Activated CD4-positive, alpha-beta memory T cell treated with anti-CD3 and anti-CD28 coated beads for 36 hours (primary cell): ENCODE results near the gene ABCA9. TPM values are rescaled to one million over a fixed set of nuclear protein-coding genes. Genes with fewer than 3 reads are reported as not detected.

ENCODE experiments used
- CTCF ChIA-PET: fragments of 350-600 bp; sonication (Branson Sonifier 250); formaldehyde crosslinking; loops from one replicate; lab custom pipeline; 2021; ENCODE audit warnings: antibody characterized with exemption, inconsistent platforms; lab: Charles Lee
- POLR2A ChIA-PET: fragments of 350-600 bp; sonication (Branson Sonifier 250); formaldehyde crosslinking; loops from one replicate; lab custom pipeline; 2021; ENCODE audit warnings: antibody characterized with exemption; lab: Charles Lee
- DNase-seq: peaks from one replicate; pipeline ENCODE4 v3.0.0-alpha.2; 2020
- H3K27ac Mint-ChIP-seq: one replicate; pipeline ENCODE4 v1.8.0; 2021; ENCODE audit warnings: mixed read lengths
- H3K27me3 Mint-ChIP-seq: one replicate; pipeline ENCODE4 v1.8.0; 2021; ENCODE audit warnings: mixed read lengths
- H3K36me3 Mint-ChIP-seq: one replicate; pipeline ENCODE4 v1.8.0; 2021; ENCODE audit warnings: mixed read lengths
- H3K4me1 Mint-ChIP-seq: one replicate; pipeline ENCODE4 v1.8.0; 2021; ENCODE audit warnings: low read depth, mixed read lengths
- H3K4me3 Mint-ChIP-seq: one replicate; pipeline ENCODE4 v1.8.0; 2021; ENCODE audit warnings: mild to moderate bottlenecking, mixed read lengths
- H3K9me3 Mint-ChIP-seq: one replicate; pipeline ENCODE4 v1.8.0; 2021; ENCODE audit warnings: mixed read lengths
- intact Hi-C: fragments of 100-400 bp; cut with micrococcal nuclease; formaldehyde crosslinking; loops from one replicate; pipeline ENCODE4 v1.15.1; 2023
- total RNA-seq, 2 experiments: library from RNA; stranded (reverse); gene quantifications; one replicate each; pipeline ENCODE4 v1.2.3, GENCODE V29; 2021

Gene ABCA9, protein sequence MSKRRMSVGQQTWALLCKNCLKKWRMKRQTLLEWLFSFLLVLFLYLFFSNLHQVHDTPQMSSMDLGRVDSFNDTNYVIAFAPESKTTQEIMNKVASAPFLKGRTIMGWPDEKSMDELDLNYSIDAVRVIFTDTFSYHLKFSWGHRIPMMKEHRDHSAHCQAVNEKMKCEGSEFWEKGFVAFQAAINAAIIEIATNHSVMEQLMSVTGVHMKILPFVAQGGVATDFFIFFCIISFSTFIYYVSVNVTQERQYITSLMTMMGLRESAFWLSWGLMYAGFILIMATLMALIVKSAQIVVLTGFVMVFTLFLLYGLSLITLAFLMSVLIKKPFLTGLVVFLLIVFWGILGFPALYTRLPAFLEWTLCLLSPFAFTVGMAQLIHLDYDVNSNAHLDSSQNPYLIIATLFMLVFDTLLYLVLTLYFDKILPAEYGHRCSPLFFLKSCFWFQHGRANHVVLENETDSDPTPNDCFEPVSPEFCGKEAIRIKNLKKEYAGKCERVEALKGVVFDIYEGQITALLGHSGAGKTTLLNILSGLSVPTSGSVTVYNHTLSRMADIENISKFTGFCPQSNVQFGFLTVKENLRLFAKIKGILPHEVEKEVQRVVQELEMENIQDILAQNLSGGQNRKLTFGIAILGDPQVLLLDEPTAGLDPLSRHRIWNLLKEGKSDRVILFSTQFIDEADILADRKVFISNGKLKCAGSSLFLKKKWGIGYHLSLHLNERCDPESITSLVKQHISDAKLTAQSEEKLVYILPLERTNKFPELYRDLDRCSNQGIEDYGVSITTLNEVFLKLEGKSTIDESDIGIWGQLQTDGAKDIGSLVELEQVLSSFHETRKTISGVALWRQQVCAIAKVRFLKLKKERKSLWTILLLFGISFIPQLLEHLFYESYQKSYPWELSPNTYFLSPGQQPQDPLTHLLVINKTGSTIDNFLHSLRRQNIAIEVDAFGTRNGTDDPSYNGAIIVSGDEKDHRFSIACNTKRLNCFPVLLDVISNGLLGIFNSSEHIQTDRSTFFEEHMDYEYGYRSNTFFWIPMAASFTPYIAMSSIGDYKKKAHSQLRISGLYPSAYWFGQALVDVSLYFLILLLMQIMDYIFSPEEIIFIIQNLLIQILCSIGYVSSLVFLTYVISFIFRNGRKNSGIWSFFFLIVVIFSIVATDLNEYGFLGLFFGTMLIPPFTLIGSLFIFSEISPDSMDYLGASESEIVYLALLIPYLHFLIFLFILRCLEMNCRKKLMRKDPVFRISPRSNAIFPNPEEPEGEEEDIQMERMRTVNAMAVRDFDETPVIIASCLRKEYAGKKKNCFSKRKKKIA (N-terminal part only)
- total RNA-seq = not detected

DNA sequence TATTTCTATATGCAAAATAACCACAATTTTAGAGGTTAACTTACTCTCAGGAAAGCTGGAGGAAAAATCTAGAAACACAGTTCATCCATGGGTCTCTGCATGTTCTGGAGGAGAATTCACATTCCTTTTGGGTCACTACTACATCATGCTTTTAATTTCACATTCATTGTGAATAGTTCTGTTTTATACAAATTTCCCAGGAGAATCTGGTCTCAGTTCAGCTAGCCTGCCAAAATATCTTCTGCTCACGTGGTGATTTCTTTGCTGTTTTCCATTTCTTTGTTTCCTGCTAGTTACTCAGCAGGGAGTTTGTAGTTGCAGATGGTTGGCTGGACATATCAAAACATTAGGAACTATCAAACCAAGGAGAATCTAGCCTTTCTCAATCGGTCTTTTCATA lies at the start of gene ABCA9:
ABCA9 (minus strand) TSS at position 106 of the 400 bp plus-strand sequence. CDS start 9,801 bp downstream, outside the sequence.
- intact Hi-C loops = no loop called here
- peaks cover 2% of the 10 kb centered on the region for H3K27me3 Mint-ChIP-seq
- ChIA-PET POLR2A (no interaction called here), CTCF (no interaction called here)
- no peak for DNase-seq
- no peak within 1 kb of the TSS for H3K27ac Mint-ChIP-seq
- peaks cover 10% of the 10 kb centered on the region for H3K9me3 Mint-ChIP-seq
- peaks cover 5% of the 10 kb centered on the region for H3K4me1 Mint-ChIP-seq
- H3K4me3 Mint-ChIP-seq = no peak within 1 kb of the TSS
- H3K36me3 Mint-ChIP-seq = no peaks in the 10 kb centered on the region

DNA sequence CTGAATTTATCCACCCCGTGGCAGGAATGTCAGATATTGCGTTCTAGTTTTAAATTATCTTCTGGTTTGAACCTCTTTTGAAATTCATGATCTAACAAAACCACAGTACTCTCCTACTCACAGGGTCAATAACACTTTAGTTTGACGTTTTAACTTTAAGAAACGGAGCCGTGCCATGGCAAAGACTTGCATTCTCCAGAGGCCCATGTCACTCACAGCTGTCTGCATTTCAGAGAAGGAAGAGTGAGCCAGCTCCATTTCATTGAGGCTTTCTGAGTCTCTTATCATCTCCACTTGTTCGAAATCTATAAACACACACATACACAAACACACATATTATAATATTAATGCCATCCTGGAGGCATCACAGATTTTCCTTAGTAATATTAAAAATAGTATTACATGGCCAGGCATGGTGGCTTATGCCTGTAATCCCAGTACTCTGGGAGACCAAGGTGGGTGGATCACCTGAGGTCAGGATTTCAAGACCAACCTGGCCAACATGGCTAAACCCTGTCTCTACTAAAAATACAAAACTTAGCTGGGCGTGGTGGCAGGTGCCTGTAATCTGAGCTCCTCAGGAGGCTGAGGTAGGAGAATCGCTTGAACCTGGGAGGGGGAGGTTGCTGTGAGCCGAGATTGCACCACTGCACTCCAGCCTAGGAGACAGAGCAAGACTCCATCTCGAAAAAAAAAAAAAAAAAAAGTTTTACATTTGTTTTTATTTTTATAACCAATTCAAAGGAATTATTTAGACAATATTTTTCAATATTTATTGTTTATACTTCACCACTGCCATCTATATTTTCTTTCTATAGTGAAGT lies 45.4 kb upstream of the ABCA9 start:
- Mint-ChIP-seq H3K4me1 (no peaks in the 10 kb centered on the region), H3K27ac (no peak overlapping the region), H3K4me3 (no peak overlapping the region), H3K36me3 (no peaks in the 10 kb centered on the region), H3K27me3 (no peaks in the 10 kb centered on the region), H3K9me3 (no peaks in the 10 kb centered on the region)
- intact Hi-C loops = no loop called here
- no peak for DNase-seq
- POLR2A ChIA-PET = no interaction called here
- CTCF ChIA-PET = no interaction called here

DNA sequence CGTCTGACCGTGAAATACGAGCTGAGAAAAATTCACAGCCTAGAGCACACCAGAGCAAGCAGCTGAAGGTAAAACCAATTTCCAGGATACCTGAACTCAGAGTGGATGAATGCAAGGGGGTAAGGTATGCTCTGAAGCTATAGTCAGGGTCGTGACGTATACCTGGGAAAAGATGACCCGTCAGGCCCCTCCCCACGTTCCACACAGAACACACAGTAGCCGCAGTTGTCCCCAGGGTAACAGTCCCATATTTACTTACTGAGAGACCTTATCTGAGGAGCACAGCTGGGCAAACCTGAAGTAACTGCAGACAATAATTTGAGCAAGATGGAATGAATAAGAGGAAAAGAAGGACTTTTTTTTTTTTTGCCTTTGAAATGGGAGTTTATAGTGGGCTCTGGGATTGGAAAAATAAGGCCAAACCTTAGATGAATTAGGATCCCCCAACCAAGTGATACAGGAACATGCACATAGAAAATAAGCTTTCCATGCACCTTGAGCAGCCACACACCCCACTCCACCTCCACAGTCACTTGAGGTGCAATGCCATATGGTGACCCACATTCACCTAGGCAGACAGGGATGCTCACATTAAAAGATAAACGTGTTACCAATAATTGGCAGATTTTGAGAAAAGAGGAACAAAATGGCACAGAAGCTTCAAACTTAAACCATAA lies 43.0 kb upstream of the ABCA9 start:
- H3K27me3 Mint-ChIP-seq = no peaks in the 10 kb centered on the region
- intact Hi-C loops = no loop called here
- no peaks in the 10 kb centered on the region for H3K4me1 Mint-ChIP-seq
- no peaks in the 10 kb centered on the region for H3K9me3 Mint-ChIP-seq
- POLR2A ChIA-PET = no interaction called here
- H3K27ac Mint-ChIP-seq = no peak overlapping the region
- no peaks in the 10 kb centered on the region for H3K36me3 Mint-ChIP-seq
- no peak overlapping the region for H3K4me3 Mint-ChIP-seq
- no peak for DNase-seq
- CTCF ChIA-PET = interaction anchor here (0.7 kb wide), 1 partner anchor 16 kb away, joined by 3 read pairs; no protein-coding TSS in a partner anchor

DNA sequence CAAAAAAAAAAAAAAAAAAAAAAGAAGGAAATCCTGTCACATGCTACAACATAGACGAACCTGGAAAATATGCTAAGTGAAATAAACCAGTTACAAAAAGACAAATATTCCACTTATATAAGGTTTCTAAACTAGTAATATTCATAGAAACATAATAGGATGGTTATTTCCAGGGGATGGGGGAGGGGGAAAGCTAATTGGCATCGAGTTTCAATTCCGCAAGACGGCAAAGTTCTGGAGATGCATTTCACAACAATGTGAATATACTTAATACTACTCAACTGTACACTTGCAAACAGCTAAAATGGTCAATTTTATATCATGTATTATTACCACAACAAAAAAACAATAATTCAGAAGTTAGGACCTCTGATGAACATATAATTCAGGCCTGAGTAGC lies 37.9 kb upstream of the ABCA9 start:
- intact Hi-C loops = no loop called here
- no peaks in the 10 kb centered on the region for H3K4me1 Mint-ChIP-seq
- no peak for DNase-seq
- no peaks in the 10 kb centered on the region for H3K36me3 Mint-ChIP-seq
- no peaks in the 10 kb centered on the region for H3K27me3 Mint-ChIP-seq
- ChIA-PET POLR2A (no interaction called here), CTCF (no interaction called here)
- H3K9me3 Mint-ChIP-seq = no peaks in the 10 kb centered on the region
- no peak overlapping the region for H3K4me3 Mint-ChIP-seq
- H3K27ac Mint-ChIP-seq = no peak overlapping the region

DNA sequence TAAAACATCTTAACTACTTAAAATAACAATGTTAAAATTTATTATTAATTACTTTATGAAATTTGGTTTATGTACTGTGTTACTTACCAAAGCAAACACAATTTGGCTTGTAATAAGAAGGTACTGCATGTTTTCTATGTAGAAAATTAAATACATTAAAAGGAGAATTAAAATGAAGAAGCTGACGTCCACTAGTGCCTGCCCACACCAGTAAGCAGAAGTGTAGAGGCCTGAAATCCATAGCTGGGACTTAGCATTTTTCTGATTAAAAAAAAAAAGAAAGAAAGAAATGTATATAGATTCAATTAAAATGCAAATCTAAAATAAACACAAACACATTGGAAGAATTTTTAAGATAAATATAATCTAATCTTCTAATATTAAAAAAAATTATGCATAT lies 35.8 kb upstream of the ABCA9 start:
- POLR2A ChIA-PET = no interaction called here
- Mint-ChIP-seq H3K4me3 (no peak overlapping the region), H3K27me3 (peaks cover 4% of the 10 kb centered on the region), H3K9me3 (no peaks in the 10 kb centered on the region), H3K27ac (no peak overlapping the region), H3K36me3 (no peaks in the 10 kb centered on the region), H3K4me1 (peaks cover 3% of the 10 kb centered on the region)
- intact Hi-C loops = no loop called here
- DNase-seq = no peak
- CTCF ChIA-PET = no interaction called here

DNA sequence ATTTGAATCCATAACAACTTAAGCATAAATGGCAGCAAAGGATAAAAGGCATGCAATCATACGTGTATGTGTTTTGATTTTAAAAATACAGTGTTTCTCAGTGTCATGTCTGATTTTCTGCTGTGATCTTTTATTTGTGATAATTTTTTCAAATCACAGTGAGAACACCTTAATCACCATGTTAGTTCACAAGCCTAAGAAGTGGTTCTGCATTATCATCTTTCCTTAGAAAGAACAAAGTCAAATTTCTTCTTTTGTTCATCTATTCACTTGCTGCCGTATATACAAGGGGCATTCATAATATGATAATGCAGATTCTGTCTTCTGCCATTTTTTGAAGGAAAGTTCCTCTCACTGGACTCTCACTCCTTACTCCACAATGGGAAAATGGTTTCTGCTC lies 33.3 kb upstream of the ABCA9 start:
- CTCF ChIA-PET = no interaction called here
- H3K4me1 Mint-ChIP-seq = peaks cover 3% of the 10 kb centered on the region
- DNase-seq = no peak
- H3K36me3 Mint-ChIP-seq = no peaks in the 10 kb centered on the region
- no peak overlapping the region for H3K4me3 Mint-ChIP-seq
- H3K27me3 Mint-ChIP-seq = peaks cover 4% of the 10 kb centered on the region
- H3K9me3 Mint-ChIP-seq = no peaks in the 10 kb centered on the region
- no peak overlapping the region for H3K27ac Mint-ChIP-seq
- intact Hi-C loops = no loop called here
- POLR2A ChIA-PET = no interaction called here

DNA sequence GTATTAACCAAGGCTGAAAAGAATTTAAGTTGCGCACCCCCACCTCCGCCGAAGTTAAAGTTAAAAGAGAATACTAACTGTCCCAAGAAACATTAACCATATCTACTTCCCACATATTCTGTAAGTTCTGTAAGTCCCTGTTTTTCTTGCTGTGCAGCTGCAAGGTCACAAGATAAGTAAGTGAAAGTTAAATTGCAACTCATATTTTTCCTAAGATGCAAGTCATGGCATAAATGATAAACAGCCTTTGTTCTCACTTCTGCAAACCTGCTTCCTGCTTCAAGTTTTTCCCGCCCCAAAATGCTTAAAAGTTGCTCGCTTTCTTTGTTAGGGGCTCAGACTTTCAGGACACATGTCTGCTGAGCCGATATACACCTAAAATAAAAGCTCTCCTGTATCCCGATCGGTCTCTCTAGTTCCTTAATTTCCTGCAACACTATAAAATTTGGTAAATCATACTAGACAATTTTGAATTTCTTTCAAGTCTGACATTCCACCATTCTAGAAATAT lies 32.6 kb upstream of the ABCA9 start:
- H3K27ac Mint-ChIP-seq = no peak overlapping the region
- no peak overlapping the region for H3K4me3 Mint-ChIP-seq
- no peaks in the 10 kb centered on the region for H3K36me3 Mint-ChIP-seq
- POLR2A ChIA-PET = no interaction called here
- no peaks in the 10 kb centered on the region for H3K9me3 Mint-ChIP-seq
- CTCF ChIA-PET = no interaction called here
- peaks cover 4% of the 10 kb centered on the region for H3K27me3 Mint-ChIP-seq
- peaks cover 3% of the 10 kb centered on the region for H3K4me1 Mint-ChIP-seq
- intact Hi-C loops = no loop called here
- no peak for DNase-seq

DNA sequence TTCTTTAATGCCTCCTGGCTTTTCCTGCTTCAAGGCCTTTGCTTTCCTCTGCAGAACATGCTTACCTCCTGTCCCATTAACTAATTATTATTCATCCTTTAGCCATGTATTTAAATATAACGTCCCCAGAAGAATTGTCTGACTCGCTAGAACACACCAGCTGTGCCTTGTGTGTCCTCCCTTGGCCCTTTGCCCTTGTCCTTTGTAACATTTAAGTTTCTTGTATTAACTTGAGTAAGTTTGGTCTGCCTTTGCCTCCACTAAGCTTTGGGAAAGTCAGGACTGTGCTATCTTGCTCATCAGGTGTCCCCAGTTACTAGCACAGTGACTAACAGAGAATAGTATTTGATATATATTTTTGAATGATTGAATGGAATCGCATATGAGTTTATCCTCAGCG lies 29.6 kb upstream of the ABCA9 start:
- Mint-ChIP-seq H3K9me3 (no peaks in the 10 kb centered on the region), H3K27me3 (peaks cover 4% of the 10 kb centered on the region), H3K27ac (no peak overlapping the region), H3K4me3 (no peak overlapping the region), H3K36me3 (no peaks in the 10 kb centered on the region), H3K4me1 (peaks cover 3% of the 10 kb centered on the region)
- ChIA-PET CTCF (no interaction called here), POLR2A (no interaction called here)
- intact Hi-C loops = no loop called here
- no peak for DNase-seq

DNA sequence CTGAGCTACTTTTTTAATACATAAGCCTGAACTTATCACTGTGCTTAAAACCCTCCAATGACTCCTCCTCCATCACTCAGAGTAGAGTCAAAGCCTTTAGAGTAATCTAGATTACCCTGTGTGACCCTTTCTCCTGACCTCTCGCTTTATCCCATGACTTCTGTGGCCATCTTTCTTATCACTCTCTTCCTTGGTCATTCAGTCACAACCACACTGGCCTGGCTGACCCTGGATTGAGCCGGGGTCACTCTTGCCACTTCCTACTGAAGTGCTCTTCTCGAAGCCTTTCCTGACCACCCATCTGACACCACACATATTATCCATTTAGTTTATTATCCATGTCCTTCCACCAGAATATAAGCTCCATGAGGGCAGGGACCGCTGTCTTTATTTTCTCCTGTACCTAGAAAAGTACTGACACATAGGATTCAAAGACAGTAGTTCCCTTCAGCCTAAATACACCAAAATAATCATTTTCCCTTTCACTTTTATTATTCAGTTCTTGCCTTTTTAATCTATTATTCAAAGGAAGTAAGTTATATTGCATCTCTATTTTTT lies 28.0 kb upstream of the ABCA9 start:
- Mint-ChIP-seq H3K9me3 (no peaks in the 10 kb centered on the region), H3K4me3 (no peak overlapping the region), H3K4me1 (peaks cover 3% of the 10 kb centered on the region), H3K36me3 (no peaks in the 10 kb centered on the region), H3K27ac (no peak overlapping the region), H3K27me3 (peaks cover 4% of the 10 kb centered on the region)
- CTCF ChIA-PET = no interaction called here
- intact Hi-C loops = no loop called here
- DNase-seq = no peak
- POLR2A ChIA-PET = no interaction called here

DNA sequence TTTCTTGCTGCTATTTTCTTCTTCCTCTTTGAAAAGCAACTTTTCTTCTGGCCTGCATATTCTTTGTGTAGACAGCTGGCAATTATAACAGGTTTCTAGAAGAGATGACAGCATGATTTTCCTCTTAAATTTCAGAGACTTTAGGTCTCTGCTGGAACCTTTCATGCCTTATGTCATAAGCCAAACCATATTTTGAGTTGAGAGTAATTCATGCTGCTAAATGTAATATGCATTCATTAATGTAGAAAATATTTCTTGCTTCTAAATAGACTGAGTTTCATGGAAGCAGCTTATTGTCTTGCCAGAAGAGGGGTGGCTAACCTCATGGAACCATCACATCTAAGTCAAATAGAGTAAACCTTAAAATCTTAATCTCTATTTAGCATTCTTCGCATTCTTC lies 25.9 kb upstream of the ABCA9 start:
- Mint-ChIP-seq H3K4me1 (no peaks in the 10 kb centered on the region), H3K9me3 (no peaks in the 10 kb centered on the region), H3K4me3 (no peak overlapping the region), H3K27me3 (no peaks in the 10 kb centered on the region), H3K36me3 (no peaks in the 10 kb centered on the region), H3K27ac (no peak overlapping the region)
- intact Hi-C loops = no loop called here
- DNase-seq = no peak
- ChIA-PET POLR2A (no interaction called here), CTCF (no interaction called here)

DNA sequence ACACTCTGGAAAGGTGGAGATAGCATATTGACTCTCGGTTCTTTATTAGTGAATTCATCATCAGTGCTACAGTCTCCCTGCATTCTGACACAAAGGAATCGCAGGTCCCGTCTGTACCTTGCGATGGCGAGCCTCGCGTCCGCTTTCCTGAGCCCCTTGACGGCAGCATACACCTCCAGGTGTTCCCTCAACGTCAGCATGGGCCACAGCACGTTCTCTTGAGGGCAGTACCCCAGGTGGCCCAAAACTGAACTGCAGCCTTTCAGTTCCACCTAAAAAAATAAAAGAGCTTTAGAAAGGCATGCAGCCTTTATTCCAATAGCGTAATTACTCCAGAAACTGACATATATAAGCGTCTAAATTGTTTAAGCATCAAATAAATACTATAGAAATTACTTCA lies 24.2 kb upstream of the ABCA9 start:
- no peaks in the 10 kb centered on the region for H3K27me3 Mint-ChIP-seq
- H3K4me1 Mint-ChIP-seq = no peaks in the 10 kb centered on the region
- H3K36me3 Mint-ChIP-seq = no peaks in the 10 kb centered on the region
- ChIA-PET CTCF (no interaction called here), POLR2A (no interaction called here)
- H3K27ac Mint-ChIP-seq = no peak overlapping the region
- DNase-seq = no peak
- intact Hi-C loops = no loop called here
- H3K4me3 Mint-ChIP-seq = no peak overlapping the region
- no peaks in the 10 kb centered on the region for H3K9me3 Mint-ChIP-seq
